DMS 273 (cell line): Measurements from ENCODE around the gene LEP.

Experiments used
- DNase-seq: peaks from one replicate; lab custom pipeline; 2025; ENCODE audit not compliant: unreplicated experiment; lab: John Stamatoyannopoulos, UW

The LEP gene

GRCh38 chr7:128240696-128241386, at the start of gene LEP:
Gene LEP (plus strand): TSS chr7:128241278. CDS start chr7:128252019, 10,741 bp downstream.
- no peak for DNase-seq

- DNase-seq = no peak
Observed at GRCh38 chr7:128192497-128193142, 48.5 kb upstream of the LEP start.

GRCh38 chr7:128194533-128195282, 46.4 kb upstream of the LEP start:
- DNase-seq = no peak

- no peak for DNase-seq
Observed at GRCh38 chr7:128197589-128197988, 43.5 kb upstream of the LEP start.

- DNase-seq = no peak
Observed at GRCh38 chr7:128197989-128198580, 43.0 kb upstream of the LEP start.

- DNase-seq = no peak
Observed at GRCh38 chr7:128200376-128200775, 40.7 kb upstream of the LEP start.

- no peak for DNase-seq
Observed at GRCh38 chr7:128201067-128201689, 39.9 kb upstream of the LEP start.

GRCh38 chr7:128201690-128202085, 39.4 kb upstream of the LEP start:
- no peak for DNase-seq

- no peak for DNase-seq
Observed at GRCh38 chr7:128202287-128202957, 38.7 kb upstream of the LEP start.

- DNase-seq = no peak
Observed at GRCh38 chr7:128203047-128203491, 38.0 kb upstream of the LEP start.

GRCh38 chr7:128203710-128204214, 37.3 kb upstream of the LEP start:
- no peak for DNase-seq

- DNase-seq = no peak
Observed at GRCh38 chr7:128204455-128204854, 36.6 kb upstream of the LEP start.

GRCh38 chr7:128205068-128205467, 36.0 kb upstream of the LEP start:
- DNase-seq = no peak

GRCh38 chr7:128206017-128206746, 34.9 kb upstream of the LEP start:
- DNase-seq = no peak

- DNase-seq = peak; percentile 30
Observed at GRCh38 chr7:128206747-128207500, 34.2 kb upstream of the LEP start.

- no peak for DNase-seq
Observed at GRCh38 chr7:128207609-128208008, 33.5 kb upstream of the LEP start.

GRCh38 chr7:128209229-128210035, 31.6 kb upstream of the LEP start:
- peak; percentile 92 for DNase-seq

- DNase-seq = no peak
Observed at GRCh38 chr7:128210036-128210347, 31.1 kb upstream of the LEP start.
